Measurements from ENCODE around the gene LDLRAD4. TPM values are rescaled to one million over a fixed set of nuclear protein-coding genes. Genes with fewer than 3 reads are reported as not detected.

Gene LDLRAD4
- total RNA-seq, 1 donor: 50.9 TPM

DNA sequence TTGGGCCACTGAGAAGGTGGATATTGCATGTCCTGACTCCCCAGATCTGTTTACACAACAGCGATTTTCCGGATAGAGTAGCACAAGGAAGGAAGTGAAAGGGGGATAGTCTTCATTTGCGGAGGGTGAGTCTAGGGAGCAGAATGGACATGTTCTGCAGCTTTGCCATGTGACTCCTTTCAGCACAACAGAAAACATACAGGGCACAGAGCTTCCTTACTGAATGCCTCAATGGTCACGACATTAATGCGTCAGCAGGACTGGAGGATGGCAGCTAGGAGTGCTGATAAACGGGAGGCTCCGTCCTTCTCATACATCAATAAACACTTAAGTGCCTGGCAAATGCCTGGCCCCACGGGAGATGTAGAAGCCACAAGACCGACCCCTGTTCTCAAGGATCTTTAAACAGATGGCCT is 344.8 kb downstream of the LDLRAD4 start:
- peaks cover 73% of the 10 kb centered on the region for H3K4me1 ChIP-seq (ENCODE audit: insufficient read depth, low read length)
- no peaks in the 10 kb centered on the region for H3K27me3 ChIP-seq (ENCODE audit: insufficient read depth, low read length)
- no peak overlapping the region for H3K4me3 ChIP-seq (ENCODE audit: low read length)
- H3K9me3 ChIP-seq (ENCODE audit: low read depth, low read length): no peaks in the 10 kb centered on the region

DNA sequence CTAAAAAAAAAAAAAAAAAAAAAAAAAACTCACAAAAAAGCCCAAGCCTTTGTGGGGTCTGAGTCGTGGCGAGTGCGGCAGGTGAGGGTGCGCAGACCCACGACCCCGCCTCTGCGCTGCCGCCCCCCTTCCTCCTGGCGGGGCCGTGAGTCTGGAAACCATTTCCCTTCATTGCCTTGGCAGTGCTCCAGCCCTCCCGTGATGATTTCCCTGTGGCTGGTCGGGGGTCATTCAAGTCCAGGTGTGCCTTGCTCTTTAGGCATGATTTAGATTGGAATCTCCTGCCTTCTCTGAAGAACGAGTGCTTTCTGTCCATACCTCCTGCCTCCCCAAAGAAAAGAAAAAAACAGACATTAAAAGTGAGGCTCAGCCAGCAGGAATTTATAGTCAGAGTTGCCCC is 346.0 kb downstream of the LDLRAD4 start:
- Histone ChIP-seq H3K27me3 (ENCODE audit: insufficient read depth, low read length) (no peaks in the 10 kb centered on the region), H3K4me1 (ENCODE audit: insufficient read depth, low read length) (peaks cover 81% of the 10 kb centered on the region), H3K9me3 (ENCODE audit: low read depth, low read length) (no peaks in the 10 kb centered on the region), H3K4me3 (ENCODE audit: low read length) (no peak overlapping the region)

DNA sequence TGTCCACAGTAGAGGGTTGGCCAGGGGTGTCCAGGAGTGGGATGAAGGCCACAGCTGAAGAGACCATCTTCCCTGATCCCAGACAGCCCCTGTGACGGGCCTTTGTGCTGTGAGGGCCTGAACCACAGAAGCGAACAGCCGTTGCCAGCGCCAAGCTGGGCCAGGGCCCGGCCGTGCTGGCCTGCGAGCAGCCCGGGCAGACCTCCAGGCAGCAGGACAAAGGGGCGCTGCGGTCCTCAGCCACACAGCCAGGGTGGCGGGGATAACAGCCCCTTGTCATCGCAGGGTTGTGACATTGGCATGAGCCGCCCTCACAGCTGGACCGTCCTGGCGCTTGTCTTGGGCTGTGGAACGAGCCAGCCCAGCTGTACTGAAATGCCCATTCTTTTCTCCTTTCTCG is 346.7 kb downstream of the LDLRAD4 start:
- Histone ChIP-seq H3K9me3 (ENCODE audit: low read depth, low read length) (no peaks in the 10 kb centered on the region), H3K4me1 (ENCODE audit: insufficient read depth, low read length) (peaks cover 78% of the 10 kb centered on the region), H3K27me3 (ENCODE audit: insufficient read depth, low read length) (no peaks in the 10 kb centered on the region), H3K4me3 (ENCODE audit: low read length) (no peak overlapping the region)

DNA sequence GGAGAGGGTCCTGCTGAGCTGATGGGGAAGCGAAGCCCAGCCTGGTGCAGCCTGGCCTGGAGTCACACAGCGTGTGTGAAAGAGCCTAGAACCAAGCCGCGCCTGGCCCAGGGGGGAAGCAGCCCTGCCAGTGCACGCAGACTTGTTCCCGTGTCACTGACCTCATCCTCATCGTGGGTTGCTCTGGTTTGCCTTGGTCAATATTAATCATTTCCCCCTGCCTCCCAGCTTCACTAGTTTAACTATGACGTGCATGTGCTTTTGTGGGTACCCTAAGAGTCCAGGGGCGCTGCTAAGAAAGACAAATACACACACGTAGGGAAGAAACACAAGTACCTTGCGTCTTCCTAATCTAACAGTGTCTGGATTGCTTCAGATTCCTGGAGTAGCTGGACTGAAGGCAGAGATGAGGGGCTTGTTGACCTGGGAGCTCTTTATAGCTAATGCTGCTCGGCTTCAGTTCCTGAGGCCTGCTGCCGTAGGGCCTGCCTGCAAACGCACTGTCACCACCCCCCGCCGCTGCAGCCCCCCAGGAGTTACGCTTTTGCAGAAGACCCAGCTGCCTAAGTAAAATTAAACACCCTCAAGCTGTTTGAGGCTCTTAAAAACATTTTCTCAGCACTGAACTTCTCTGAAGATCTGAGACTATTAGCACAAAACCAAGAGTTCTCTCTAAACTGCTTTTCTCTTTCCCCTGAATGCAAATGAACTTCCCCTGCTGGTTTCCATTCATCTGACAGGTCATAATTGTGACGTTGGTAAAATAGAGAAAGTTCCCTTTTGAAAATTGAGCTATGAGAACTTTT is 348.6 kb downstream of the LDLRAD4 start:
- no peaks in the 10 kb centered on the region for H3K27me3 ChIP-seq (ENCODE audit: insufficient read depth, low read length)
- H3K9me3 ChIP-seq (ENCODE audit: low read depth, low read length): no peaks in the 10 kb centered on the region
- peaks cover 68% of the 10 kb centered on the region for H3K4me1 ChIP-seq (ENCODE audit: insufficient read depth, low read length)
- no peak overlapping the region for H3K4me3 ChIP-seq (ENCODE audit: low read length)

DNA sequence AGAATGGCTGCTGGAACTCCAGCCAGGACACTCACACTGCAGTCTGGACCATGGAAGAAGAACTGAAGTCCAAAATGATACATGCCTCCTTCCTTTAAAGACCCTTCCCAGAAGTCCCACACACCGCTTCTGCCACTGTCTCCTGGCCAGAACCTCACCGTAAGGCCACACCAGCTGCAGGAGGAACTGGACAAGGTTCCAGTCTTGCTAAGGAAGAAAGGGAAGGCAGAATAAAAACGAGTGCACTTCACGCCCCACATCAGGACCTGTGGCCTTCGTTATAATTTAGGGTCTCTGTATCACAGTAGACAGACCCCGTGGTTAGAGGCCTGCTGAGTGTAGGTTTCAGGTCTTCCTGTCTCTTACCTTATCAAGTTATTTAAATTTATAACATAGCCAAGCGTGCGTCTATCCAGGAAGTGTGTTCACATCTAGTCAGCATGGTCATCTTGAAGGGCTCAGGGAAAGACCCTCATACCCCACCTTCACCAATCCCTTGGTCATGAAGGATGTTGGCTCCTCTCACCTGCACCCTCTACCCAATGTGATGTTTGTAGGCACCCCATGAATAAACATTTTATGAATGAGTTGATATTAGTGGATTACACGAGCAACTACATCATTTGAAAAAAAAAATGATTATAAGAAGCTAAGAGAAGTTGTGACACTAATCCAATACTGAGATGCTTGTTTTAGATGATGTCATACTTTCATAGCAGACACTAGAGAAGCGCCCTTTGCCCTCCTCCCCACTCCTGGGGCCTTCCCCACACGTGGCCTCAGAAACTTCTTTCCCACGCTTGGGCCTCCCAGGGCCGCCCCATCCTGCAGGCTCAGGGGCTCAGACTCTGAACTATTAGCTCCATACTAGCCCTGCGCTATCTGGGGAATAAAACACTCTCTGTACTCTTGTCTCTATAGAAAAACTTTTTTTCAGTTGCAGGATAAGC is 350.2 kb downstream of the LDLRAD4 start:
- H3K4me1 ChIP-seq (ENCODE audit: insufficient read depth, low read length): peaks cover 53% of the 10 kb centered on the region
- H3K9me3 ChIP-seq (ENCODE audit: low read depth, low read length): no peaks in the 10 kb centered on the region
- H3K4me3 ChIP-seq (ENCODE audit: low read length): no peak overlapping the region
- H3K27me3 ChIP-seq (ENCODE audit: insufficient read depth, low read length): no peaks in the 10 kb centered on the region

DNA sequence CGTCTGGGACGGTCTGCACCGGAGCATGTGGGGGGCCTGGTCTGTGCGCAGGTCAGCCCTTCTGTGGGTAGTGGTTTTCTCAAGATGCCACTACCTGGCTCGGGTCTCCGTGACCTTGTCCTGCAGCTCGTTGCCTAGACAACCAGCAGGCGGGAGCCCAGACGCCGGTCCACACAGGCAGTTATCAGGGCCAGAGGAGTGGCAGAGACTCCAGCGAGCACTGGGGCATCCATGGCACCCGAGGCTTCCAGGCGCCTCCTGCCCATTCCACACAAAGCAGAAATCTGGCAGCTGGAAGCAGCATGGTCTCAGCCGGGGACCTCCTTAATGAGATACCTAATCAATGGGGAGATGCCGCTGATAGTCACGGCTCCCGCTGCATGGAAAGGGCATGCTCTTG is 351.7 kb downstream of the LDLRAD4 start:
- Histone ChIP-seq H3K27me3 (ENCODE audit: insufficient read depth, low read length) (no peaks in the 10 kb centered on the region), H3K9me3 (ENCODE audit: low read depth, low read length) (no peaks in the 10 kb centered on the region), H3K4me3 (ENCODE audit: low read length) (no peak overlapping the region), H3K4me1 (ENCODE audit: insufficient read depth, low read length) (peaks cover 40% of the 10 kb centered on the region)

DNA sequence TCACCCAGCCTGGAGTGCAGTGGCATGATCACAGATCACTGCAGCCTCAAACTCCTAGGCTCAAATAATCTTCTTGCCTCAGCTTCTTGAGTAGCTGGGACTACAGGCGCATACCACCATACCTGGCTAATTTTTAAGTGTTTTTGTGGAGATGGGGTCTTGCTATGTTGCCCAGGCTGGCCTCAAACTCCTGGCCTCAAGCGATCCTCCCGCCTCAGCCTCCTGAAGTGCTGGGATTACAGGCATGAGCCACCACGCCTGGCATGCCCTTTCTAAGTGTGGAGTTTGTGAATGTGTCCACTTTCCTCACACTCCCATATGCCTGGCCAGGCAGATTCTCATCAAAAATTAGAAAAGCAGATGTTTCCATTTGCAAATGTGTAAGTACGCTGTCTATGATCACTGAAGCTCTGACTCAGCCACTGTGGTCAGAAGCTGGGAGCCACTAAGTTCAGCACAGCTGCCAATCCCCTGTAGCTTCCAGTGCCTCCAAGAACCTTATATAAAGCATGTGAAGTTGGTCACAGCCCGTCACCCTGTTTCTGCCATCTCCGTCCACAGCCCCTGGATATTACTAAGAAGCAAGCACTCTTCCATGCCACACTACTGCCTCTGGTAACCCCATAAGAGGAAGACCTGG is 352.4 kb downstream of the LDLRAD4 start:
- Histone ChIP-seq H3K9me3 (ENCODE audit: low read depth, low read length) (no peaks in the 10 kb centered on the region), H3K27me3 (ENCODE audit: insufficient read depth, low read length) (no peaks in the 10 kb centered on the region), H3K4me1 (ENCODE audit: insufficient read depth, low read length) (peaks cover 33% of the 10 kb centered on the region)

DNA sequence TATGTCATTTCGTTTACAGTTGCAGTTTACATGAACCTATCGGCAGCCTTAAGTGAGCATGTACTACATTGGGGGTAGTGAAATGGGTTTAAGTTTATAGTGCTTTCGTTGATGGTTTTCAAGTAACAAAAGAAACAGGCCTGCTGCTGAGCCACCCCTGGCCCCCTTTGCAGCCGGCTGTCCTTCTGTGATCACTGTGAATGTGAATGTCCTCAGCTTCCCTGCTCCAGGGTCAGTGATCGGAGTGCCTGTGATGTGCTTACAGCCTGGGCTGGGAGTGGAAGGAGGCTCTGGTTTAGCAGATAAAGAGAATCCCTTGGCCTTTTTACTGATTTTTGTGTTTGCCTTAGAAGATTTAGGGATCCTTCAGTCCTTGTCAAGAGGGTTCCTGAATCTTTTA is 353.6 kb downstream of the LDLRAD4 start:
- Histone ChIP-seq H3K4me1 (ENCODE audit: insufficient read depth, low read length) (peaks cover 30% of the 10 kb centered on the region), H3K4me3 (ENCODE audit: low read length) (no peak overlapping the region), H3K27me3 (ENCODE audit: insufficient read depth, low read length) (no peaks in the 10 kb centered on the region), H3K9me3 (ENCODE audit: low read depth, low read length) (no peaks in the 10 kb centered on the region)

More for the DNA sequence above, 352.4 kb downstream of the LDLRAD4 start:
- H3K4me3 ChIP-seq (ENCODE audit: low read length): no peak overlapping the region

DNA sequence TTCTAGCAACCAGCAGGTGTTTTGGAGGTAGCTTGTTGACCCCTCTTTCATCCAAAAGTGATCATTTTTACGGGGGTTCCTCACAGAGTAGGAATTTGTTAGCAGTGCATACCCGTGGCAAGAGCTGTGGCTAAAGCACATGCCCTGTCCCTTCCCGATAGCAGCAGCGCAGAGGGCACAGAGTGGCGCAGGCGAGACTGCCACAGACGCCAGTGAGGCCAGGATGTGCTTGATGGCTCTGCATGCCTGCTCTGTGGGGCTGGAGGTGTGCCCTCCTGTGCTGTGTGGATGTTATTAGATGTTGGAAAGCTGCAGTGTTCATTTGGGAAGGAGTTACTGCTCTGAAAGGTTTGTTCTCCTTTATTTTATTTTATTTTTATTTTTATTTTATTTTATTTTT is 354.2 kb downstream of the LDLRAD4 start:
- Histone ChIP-seq H3K4me1 (ENCODE audit: insufficient read depth, low read length) (peaks cover 30% of the 10 kb centered on the region), H3K27me3 (ENCODE audit: insufficient read depth, low read length) (no peaks in the 10 kb centered on the region), H3K4me3 (ENCODE audit: low read length) (no peak overlapping the region), H3K9me3 (ENCODE audit: low read depth, low read length) (no peaks in the 10 kb centered on the region)

DNA sequence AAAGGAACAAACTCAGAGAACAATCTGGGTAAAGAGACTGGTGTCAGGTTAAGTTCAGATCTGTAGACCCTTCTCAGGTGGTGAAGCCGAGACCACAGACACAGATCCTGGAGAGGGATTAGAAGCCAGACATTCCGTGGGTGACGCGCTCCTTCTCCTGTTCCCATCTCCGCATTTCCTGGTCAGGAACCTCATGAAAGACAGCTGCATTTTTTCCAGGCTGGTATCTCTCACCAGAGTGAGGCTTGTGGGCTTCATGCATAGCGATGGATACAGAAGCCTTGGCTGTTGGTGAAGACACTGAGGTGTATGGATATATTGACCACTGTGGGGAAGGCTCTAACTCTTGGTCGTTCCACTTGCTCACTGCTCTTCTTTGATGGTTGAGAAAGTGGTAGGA is 355.2 kb downstream of the LDLRAD4 start:
- Histone ChIP-seq H3K27me3 (ENCODE audit: insufficient read depth, low read length) (no peaks in the 10 kb centered on the region), H3K9me3 (ENCODE audit: low read depth, low read length) (no peaks in the 10 kb centered on the region), H3K4me3 (ENCODE audit: low read length) (no peak overlapping the region), H3K4me1 (ENCODE audit: insufficient read depth, low read length) (peaks cover 30% of the 10 kb centered on the region)

DNA sequence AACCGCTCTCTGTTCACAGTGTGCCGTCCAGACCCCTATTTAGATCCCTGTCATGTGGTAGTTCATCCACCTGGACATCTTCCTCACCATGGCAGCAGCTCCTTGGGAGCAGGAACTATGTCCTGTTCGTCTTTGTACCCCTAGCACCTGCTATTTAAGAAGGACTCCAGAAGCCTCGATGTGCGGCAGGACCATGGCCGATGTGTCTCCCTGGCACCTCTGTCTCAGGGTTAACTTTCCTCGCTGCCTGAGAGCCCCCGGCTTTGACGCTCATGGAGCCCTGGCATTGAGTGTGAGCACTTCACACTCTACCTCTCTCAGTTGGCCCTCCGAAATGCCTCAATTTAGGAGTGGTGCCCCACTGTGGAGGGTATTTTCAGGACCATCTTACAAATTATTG is 355.8 kb downstream of the LDLRAD4 start:
- peaks cover 31% of the 10 kb centered on the region for H3K4me1 ChIP-seq (ENCODE audit: insufficient read depth, low read length)
- no peak overlapping the region for H3K4me3 ChIP-seq (ENCODE audit: low read length)
- no peaks in the 10 kb centered on the region for H3K27me3 ChIP-seq (ENCODE audit: insufficient read depth, low read length)
- no peaks in the 10 kb centered on the region for H3K9me3 ChIP-seq (ENCODE audit: low read depth, low read length)

DNA sequence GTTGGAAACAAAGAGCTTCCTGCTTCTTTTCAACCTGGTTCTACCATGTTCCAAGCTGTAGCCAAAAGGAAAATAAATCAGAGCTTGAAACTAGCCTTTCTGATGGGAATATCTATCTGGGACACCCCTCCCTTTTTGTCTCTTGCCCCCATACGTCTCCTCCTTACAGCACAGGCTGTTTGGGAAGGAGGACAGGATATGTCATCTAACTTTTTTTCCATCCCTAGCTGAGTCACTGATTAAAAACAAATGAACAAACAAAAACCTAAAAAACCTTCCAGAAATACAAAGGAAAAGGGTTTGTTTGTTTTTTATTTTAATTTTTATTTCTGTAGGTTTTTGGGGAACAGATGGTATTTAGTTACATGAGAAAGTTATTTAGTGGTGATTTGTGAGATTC is 356.2 kb downstream of the LDLRAD4 start:
- Histone ChIP-seq H3K4me1 (ENCODE audit: insufficient read depth, low read length) (peaks cover 35% of the 10 kb centered on the region), H3K27me3 (ENCODE audit: insufficient read depth, low read length) (no peaks in the 10 kb centered on the region), H3K9me3 (ENCODE audit: low read depth, low read length) (no peaks in the 10 kb centered on the region)

DNA sequence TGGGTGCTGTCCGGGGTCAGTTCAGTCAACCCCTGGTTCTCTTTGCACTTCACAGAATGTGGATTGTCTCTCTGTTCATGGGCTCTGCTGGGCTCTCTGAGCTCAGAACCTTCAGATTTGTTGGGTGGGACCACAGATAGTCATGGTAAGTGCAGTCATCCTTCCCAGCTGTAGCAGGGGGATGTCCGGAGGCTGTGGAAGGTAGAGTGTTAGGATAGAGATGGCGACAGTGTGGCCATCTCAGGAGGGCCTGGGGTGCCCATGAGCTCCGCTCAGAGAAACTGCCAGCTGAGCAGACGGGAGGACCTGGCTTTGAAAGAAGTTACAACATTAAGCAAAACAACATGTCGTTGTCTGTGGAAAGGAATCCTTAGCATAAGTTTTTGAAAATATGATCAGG is 358.0 kb downstream of the LDLRAD4 start:
- Histone ChIP-seq H3K4me1 (ENCODE audit: insufficient read depth, low read length) (peaks cover 46% of the 10 kb centered on the region), H3K27me3 (ENCODE audit: insufficient read depth, low read length) (no peaks in the 10 kb centered on the region), H3K9me3 (ENCODE audit: low read depth, low read length) (no peaks in the 10 kb centered on the region), H3K4me3 (ENCODE audit: low read length) (no peak overlapping the region)

More for the DNA sequence above, 356.2 kb downstream of the LDLRAD4 start:
- no peak overlapping the region for H3K4me3 ChIP-seq (ENCODE audit: low read length)

DNA sequence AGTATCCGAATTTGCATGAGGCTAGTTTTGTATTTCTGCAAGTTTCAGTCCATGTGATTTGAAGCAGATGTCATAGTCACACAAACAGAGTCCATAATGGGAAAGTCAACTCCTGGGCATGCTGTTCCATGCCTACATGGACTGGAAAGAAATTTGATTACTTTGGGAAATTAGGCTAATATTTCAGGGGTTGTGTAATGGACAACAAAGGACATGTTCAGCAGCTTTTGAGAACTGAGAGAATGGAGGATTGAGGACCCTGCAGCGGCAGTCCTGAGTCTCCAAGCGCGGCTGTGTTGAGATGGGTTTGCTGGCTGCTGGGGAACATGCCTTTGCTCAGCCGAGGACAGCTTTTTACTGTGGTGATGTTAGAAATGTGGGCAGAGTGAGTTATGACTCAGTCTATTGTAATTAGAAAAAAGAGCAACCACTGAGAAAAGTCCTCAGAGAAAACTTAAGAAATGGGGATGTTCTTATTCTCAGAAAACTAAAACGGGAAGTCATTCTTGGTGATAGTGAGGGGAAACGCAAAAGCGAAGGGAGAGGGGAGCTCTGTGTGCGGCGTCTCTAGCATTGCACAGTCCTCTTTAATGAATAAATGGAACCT is 358.6 kb downstream of the LDLRAD4 start:
- Histone ChIP-seq H3K4me3 (ENCODE audit: low read length) (no peak overlapping the region), H3K9me3 (ENCODE audit: low read depth, low read length) (no peaks in the 10 kb centered on the region), H3K4me1 (ENCODE audit: insufficient read depth, low read length) (peaks cover 46% of the 10 kb centered on the region), H3K27me3 (ENCODE audit: insufficient read depth, low read length) (no peaks in the 10 kb centered on the region)

DNA sequence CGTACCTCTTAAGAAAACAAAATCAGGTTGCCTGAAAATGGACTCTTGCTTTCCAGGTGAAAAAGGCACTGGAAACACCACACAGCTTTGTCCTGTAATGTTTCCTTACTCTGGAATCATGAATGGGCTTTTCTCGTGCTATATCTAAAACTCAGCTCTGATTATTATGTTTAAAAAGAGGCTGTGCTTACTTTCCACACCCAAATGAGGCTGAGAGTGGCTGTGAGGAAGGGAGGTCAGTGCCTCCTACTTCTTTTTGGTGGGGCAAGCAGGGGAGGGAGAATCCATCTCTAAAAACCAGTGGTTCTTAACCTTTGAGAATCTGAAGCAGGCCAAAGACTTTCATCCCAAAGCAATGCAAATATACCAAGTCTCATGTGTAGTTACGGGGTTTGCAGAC is 359.2 kb downstream of the LDLRAD4 start:
- peaks cover 46% of the 10 kb centered on the region for H3K4me1 ChIP-seq (ENCODE audit: insufficient read depth, low read length)
- no peak overlapping the region for H3K4me3 ChIP-seq (ENCODE audit: low read length)
- H3K9me3 ChIP-seq (ENCODE audit: low read depth, low read length): no peaks in the 10 kb centered on the region
- no peaks in the 10 kb centered on the region for H3K27me3 ChIP-seq (ENCODE audit: insufficient read depth, low read length)

Measured in mononuclear cell (primary cell).